ENCODE data around the gene RCAN2.

RCAN2 gene

GRCh38 chr6:46444772-46445454 is 46.3 kb downstream of the RCAN2 start:
- DNase-seq: no peak
- Histone ChIP-seq H3K36me3 (ENCODE audit: control insufficient read depth, insufficient read depth, low read length) (no peaks in the 10 kb centered on the region), H3K9me3 (ENCODE audit: control insufficient read depth, low read length) (no peaks in the 10 kb centered on the region), H3K27me3 (replicated peaks; ENCODE audit: control insufficient read depth, insufficient read depth, low read length, poor library complexity, severe bottlenecking) (no peaks in the 10 kb centered on the region), H3K27ac (ENCODE audit: insufficient read depth, low read length, poor library complexity, severe bottlenecking) (no peak overlapping the region), H3K4me3 (ENCODE audit: insufficient read depth, low read depth, low read length, poor library complexity, severe bottlenecking) (no peak overlapping the region), H3K4me1 (ENCODE audit: control insufficient read depth, insufficient read depth, low read length, poor library complexity, severe bottlenecking) (no peaks in the 10 kb centered on the region)

- no peaks in the 10 kb centered on the region for H3K4me1 ChIP-seq (ENCODE audit: control insufficient read depth, insufficient read depth, low read length, poor library complexity, severe bottlenecking)
- no peak overlapping the region for H3K27ac ChIP-seq (ENCODE audit: insufficient read depth, low read length, poor library complexity, severe bottlenecking)
- H3K27me3 ChIP-seq (replicated peaks; ENCODE audit: control insufficient read depth, insufficient read depth, low read length, poor library complexity, severe bottlenecking): no peaks in the 10 kb centered on the region
- H3K4me3 ChIP-seq (ENCODE audit: insufficient read depth, low read depth, low read length, poor library complexity, severe bottlenecking): no peak overlapping the region
- no peaks in the 10 kb centered on the region for H3K9me3 ChIP-seq (ENCODE audit: control insufficient read depth, low read length)
- no peak for DNase-seq
- no peaks in the 10 kb centered on the region for H3K36me3 ChIP-seq (ENCODE audit: control insufficient read depth, insufficient read depth, low read length)
Observed at GRCh38 chr6:46443623-46444022, 47.6 kb downstream of the RCAN2 start.

DNA sequence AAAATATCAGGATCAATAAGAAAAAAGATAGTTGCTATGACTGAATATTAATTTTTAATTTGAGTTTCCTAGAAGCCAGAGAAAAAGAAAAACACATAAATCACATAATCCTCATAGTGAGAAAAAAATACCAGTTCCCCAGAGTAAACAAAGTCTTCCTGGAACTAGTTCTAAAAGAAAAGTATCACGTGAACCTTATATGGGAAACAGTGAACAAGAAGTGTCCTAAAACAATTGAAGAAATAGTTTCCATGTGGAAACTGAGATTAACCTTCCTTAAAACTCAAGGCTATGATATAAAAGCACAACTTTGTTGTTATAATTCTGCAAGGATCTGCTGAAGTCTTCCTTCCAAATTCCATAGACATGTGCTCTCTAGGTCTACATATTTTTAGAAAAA is 50.6 kb downstream of the RCAN2 start:
- H3K27ac ChIP-seq (ENCODE audit: insufficient read depth, low read length, poor library complexity, severe bottlenecking): no peak overlapping the region
- H3K9me3 ChIP-seq (ENCODE audit: control insufficient read depth, low read length): no peaks in the 10 kb centered on the region
- H3K4me3 ChIP-seq (ENCODE audit: insufficient read depth, low read depth, low read length, poor library complexity, severe bottlenecking): no peak overlapping the region
- DNase-seq: no peak
- no peaks in the 10 kb centered on the region for H3K27me3 ChIP-seq (replicated peaks; ENCODE audit: control insufficient read depth, insufficient read depth, low read length, poor library complexity, severe bottlenecking)
- H3K36me3 ChIP-seq (ENCODE audit: control insufficient read depth, insufficient read depth, low read length): no peaks in the 10 kb centered on the region
- H3K4me1 ChIP-seq (ENCODE audit: control insufficient read depth, insufficient read depth, low read length, poor library complexity, severe bottlenecking): no peaks in the 10 kb centered on the region

- Histone ChIP-seq H3K36me3 (ENCODE audit: control insufficient read depth, insufficient read depth, low read length) (no peaks in the 10 kb centered on the region), H3K9me3 (ENCODE audit: control insufficient read depth, low read length) (no peaks in the 10 kb centered on the region), H3K4me3 (ENCODE audit: insufficient read depth, low read depth, low read length, poor library complexity, severe bottlenecking) (no peak overlapping the region), H3K27ac (ENCODE audit: insufficient read depth, low read length, poor library complexity, severe bottlenecking) (no peak overlapping the region), H3K27me3 (replicated peaks; ENCODE audit: control insufficient read depth, insufficient read depth, low read length, poor library complexity, severe bottlenecking) (no peaks in the 10 kb centered on the region), H3K4me1 (ENCODE audit: control insufficient read depth, insufficient read depth, low read length, poor library complexity, severe bottlenecking) (no peaks in the 10 kb centered on the region)
- DNase-seq: no peak
Observed at GRCh38 chr6:46440141-46440540, 51.1 kb downstream of the RCAN2 start.

DNA sequence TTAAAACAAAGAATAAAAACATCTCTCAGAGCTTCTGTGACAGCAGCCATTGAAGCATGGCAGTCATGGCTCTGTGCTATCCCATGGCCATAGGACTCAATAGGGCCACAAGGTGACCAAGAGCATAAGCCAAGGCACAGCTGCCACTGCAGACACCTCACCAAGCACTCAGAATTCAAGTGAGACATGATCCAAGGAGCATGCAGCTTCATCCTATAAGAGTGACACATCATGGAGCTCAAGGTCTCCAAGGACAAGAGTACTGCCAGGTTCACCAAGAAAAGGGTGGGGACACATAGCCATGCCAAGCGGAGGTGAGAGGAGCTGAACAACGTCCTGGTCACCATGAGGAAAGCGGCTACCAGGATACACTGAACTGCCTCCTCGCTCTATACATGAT is 53.0 kb downstream of the RCAN2 start:
- no peak for DNase-seq
- Histone ChIP-seq H3K27ac (ENCODE audit: insufficient read depth, low read length, poor library complexity, severe bottlenecking) (no peak overlapping the region), H3K36me3 (ENCODE audit: control insufficient read depth, insufficient read depth, low read length) (no peaks in the 10 kb centered on the region), H3K4me3 (ENCODE audit: insufficient read depth, low read depth, low read length, poor library complexity, severe bottlenecking) (no peak overlapping the region), H3K27me3 (replicated peaks; ENCODE audit: control insufficient read depth, insufficient read depth, low read length, poor library complexity, severe bottlenecking) (no peaks in the 10 kb centered on the region), H3K4me1 (ENCODE audit: control insufficient read depth, insufficient read depth, low read length, poor library complexity, severe bottlenecking) (no peaks in the 10 kb centered on the region), H3K9me3 (ENCODE audit: control insufficient read depth, low read length) (no peaks in the 10 kb centered on the region)

DNA sequence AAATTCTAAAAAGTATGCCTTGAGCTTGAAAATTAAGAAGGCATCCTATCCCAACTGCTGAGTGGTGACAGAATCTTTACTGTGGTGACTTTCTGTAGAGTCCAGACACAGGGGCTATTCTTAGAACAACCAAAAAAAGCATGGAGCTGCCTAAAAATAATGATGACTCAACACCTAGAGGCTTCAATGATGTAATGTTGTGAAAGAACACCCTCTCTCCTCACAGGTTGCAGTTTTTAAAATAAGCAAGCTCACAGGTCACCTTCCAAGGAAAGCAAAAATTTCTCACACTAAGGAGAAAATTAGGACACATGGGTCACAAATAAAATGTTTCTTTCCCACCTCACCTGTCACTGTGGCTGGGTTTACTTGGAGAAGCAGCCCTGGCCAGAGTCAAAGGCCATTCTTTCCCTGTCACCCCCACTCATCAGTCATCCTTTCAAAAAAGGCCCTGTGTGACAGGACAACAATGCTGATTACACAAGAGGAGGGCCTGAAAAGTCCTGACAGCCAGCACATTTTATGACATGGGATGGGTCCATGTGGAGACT is 53.5 kb downstream of the RCAN2 start:
- DNase-seq: no peak
- Histone ChIP-seq H3K9me3 (ENCODE audit: control insufficient read depth, low read length) (no peaks in the 10 kb centered on the region), H3K27ac (ENCODE audit: insufficient read depth, low read length, poor library complexity, severe bottlenecking) (no peak overlapping the region), H3K27me3 (replicated peaks; ENCODE audit: control insufficient read depth, insufficient read depth, low read length, poor library complexity, severe bottlenecking) (no peaks in the 10 kb centered on the region), H3K4me3 (ENCODE audit: insufficient read depth, low read depth, low read length, poor library complexity, severe bottlenecking) (no peak overlapping the region), H3K36me3 (ENCODE audit: control insufficient read depth, insufficient read depth, low read length) (no peaks in the 10 kb centered on the region), H3K4me1 (ENCODE audit: control insufficient read depth, insufficient read depth, low read length, poor library complexity, severe bottlenecking) (no peaks in the 10 kb centered on the region)

GRCh38 chr6:46422619-46423018 is 68.6 kb downstream of the RCAN2 start:
- no peak for DNase-seq
- H3K27me3 ChIP-seq (replicated peaks; ENCODE audit: control insufficient read depth, insufficient read depth, low read length, poor library complexity, severe bottlenecking): peaks cover 4% of the 10 kb centered on the region

GRCh38 chr6:46421939-46422338 is 69.3 kb downstream of the RCAN2 start:
- Histone ChIP-seq H3K36me3 (ENCODE audit: control insufficient read depth, insufficient read depth, low read length) (no peaks in the 10 kb centered on the region), H3K4me3 (ENCODE audit: insufficient read depth, low read depth, low read length, poor library complexity, severe bottlenecking) (no peak overlapping the region), H3K4me1 (ENCODE audit: control insufficient read depth, insufficient read depth, low read length, poor library complexity, severe bottlenecking) (no peaks in the 10 kb centered on the region), H3K9me3 (ENCODE audit: control insufficient read depth, low read length) (no peaks in the 10 kb centered on the region), H3K27ac (ENCODE audit: insufficient read depth, low read length, poor library complexity, severe bottlenecking) (no peak overlapping the region), H3K27me3 (replicated peaks; ENCODE audit: control insufficient read depth, insufficient read depth, low read length, poor library complexity, severe bottlenecking) (peaks cover 4% of the 10 kb centered on the region)
- DNase-seq: no peak

More at GRCh38 chr6:46422619-46423018, 68.6 kb downstream of the RCAN2 start:
- H3K36me3 ChIP-seq (ENCODE audit: control insufficient read depth, insufficient read depth, low read length): no peaks in the 10 kb centered on the region
- H3K4me3 ChIP-seq (ENCODE audit: insufficient read depth, low read depth, low read length, poor library complexity, severe bottlenecking): no peak overlapping the region
- no peak overlapping the region for H3K27ac ChIP-seq (ENCODE audit: insufficient read depth, low read length, poor library complexity, severe bottlenecking)
- H3K4me1 ChIP-seq (ENCODE audit: control insufficient read depth, insufficient read depth, low read length, poor library complexity, severe bottlenecking): no peaks in the 10 kb centered on the region
- no peaks in the 10 kb centered on the region for H3K9me3 ChIP-seq (ENCODE audit: control insufficient read depth, low read length)

DNA sequence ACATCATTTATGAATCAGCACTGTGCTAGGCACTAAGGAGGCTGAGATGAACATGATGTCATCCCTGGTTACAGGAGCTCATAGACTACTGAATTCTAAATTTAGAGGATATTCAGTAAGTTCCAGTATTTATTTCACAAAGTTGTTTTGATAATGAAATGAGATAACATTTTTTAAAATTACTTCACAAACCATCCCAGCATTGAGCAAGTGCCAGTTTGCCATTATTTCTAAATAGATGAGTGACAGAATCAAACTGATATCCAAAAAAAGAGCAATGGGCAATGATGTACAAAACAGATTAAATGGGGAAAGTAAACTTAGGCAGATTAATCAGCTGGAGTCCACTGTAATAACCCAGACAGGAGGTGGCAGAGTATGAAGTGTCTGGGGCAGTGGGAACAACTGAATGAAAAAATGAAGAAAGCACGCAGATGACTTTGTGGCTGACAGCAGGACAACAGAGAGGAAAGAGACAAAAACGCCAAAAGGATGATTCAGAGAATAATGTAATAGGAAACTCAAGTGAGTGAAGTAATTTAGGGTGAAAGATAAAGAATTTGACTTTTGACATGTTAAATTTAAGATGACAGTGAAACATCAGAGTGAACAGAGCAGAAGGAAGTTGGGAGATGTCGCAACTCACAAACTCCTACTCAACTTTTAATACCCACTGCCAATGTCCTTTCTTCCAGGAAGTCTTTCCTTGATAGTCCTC is 70.2 kb downstream of the RCAN2 start:
- Histone ChIP-seq H3K27ac (ENCODE audit: insufficient read depth, low read length, poor library complexity, severe bottlenecking) (no peak overlapping the region), H3K9me3 (ENCODE audit: control insufficient read depth, low read length) (no peaks in the 10 kb centered on the region), H3K4me3 (ENCODE audit: insufficient read depth, low read depth, low read length, poor library complexity, severe bottlenecking) (no peak overlapping the region), H3K27me3 (replicated peaks; ENCODE audit: control insufficient read depth, insufficient read depth, low read length, poor library complexity, severe bottlenecking) (peaks cover 4% of the 10 kb centered on the region), H3K4me1 (ENCODE audit: control insufficient read depth, insufficient read depth, low read length, poor library complexity, severe bottlenecking) (no peaks in the 10 kb centered on the region), H3K36me3 (ENCODE audit: control insufficient read depth, insufficient read depth, low read length) (no peaks in the 10 kb centered on the region)
- DNase-seq: no peak

DNA sequence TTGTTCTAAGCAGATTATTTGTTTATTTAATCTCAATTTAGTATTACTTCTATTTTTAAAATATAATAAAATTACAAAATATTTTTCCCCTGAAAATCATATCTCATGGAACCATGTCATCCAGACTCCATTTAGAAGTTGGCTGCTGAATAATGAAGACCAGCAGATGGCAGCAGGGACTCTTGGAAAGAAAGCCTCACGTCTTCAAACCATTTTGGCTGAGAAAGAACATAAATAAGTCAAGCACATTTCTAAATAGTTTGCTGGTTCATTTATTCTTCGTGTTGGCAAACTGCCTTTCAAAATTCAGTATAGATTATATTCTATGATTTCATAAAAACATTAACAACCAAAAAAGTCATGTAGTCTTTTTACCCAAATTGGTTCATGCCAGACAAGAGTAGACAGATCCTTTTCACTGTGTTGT is 71.7 kb downstream of the RCAN2 start:
- Histone ChIP-seq H3K4me1 (ENCODE audit: control insufficient read depth, insufficient read depth, low read length, poor library complexity, severe bottlenecking) (no peaks in the 10 kb centered on the region), H3K27ac (ENCODE audit: insufficient read depth, low read length, poor library complexity, severe bottlenecking) (no peak overlapping the region), H3K4me3 (ENCODE audit: insufficient read depth, low read depth, low read length, poor library complexity, severe bottlenecking) (no peak overlapping the region), H3K27me3 (replicated peaks; ENCODE audit: control insufficient read depth, insufficient read depth, low read length, poor library complexity, severe bottlenecking) (peaks cover 4% of the 10 kb centered on the region), H3K9me3 (ENCODE audit: control insufficient read depth, low read length) (no peaks in the 10 kb centered on the region), H3K36me3 (ENCODE audit: control insufficient read depth, insufficient read depth, low read length) (no peaks in the 10 kb centered on the region)
- no peak for DNase-seq
